WI38 (cell line): Measurements from ENCODE around the gene TNFSF10.

Source experiments
- H3K4me3 ChIP-seq: 2 replicates; pipeline ENCODE4 v1.5.1; 2011; ENCODE audit warnings: low read depth, mild to moderate bottlenecking, control low read depth, low read length
- TF ChIP-seq, protein P1 (sequence below): IDR thresholded peaks from 2 replicates; pipeline ENCODE4 v1.5.1; 2012; ENCODE audit warnings: low read depth, mild to moderate bottlenecking, control low read depth, low read length

Gene TNFSF10

DNA sequence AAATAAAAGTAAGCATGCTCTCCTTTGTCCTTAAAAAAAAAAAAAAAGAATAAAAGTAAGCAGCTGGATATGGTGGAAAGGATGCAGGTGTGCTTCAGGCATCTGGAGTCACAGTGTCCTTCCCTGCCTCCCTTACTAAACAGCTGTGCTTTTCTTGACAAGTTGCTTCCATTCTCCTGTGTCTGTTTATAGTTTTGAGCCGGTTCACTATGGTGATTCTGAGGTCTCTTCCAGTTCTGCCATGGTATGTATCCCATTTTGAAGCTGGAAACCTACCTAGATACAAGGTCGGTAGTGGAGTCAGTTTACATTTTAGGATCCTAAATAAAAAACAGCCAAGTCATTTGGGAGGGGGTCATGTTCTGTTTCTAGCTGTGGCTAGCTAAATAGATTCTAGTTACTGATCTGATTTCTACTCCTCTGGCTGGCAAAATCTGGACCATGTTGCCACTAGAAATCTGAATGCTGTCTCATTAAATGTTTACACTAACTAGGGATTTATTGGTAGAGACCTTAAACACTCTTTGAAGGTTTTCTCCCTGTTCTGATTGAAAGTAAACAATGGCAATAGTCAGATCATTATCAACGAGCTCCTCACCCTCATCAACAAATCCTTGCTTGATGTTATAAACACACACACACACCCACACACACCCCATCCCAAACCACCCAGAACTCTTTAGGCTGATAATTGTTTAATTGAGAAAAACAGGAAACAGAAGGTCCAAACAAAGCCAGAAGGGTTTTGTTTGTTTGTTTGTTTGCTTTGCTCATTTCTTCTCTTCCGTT is 7.9 kb downstream of the TNFSF10 start:
- TF ChIP-seq, protein P1, sequence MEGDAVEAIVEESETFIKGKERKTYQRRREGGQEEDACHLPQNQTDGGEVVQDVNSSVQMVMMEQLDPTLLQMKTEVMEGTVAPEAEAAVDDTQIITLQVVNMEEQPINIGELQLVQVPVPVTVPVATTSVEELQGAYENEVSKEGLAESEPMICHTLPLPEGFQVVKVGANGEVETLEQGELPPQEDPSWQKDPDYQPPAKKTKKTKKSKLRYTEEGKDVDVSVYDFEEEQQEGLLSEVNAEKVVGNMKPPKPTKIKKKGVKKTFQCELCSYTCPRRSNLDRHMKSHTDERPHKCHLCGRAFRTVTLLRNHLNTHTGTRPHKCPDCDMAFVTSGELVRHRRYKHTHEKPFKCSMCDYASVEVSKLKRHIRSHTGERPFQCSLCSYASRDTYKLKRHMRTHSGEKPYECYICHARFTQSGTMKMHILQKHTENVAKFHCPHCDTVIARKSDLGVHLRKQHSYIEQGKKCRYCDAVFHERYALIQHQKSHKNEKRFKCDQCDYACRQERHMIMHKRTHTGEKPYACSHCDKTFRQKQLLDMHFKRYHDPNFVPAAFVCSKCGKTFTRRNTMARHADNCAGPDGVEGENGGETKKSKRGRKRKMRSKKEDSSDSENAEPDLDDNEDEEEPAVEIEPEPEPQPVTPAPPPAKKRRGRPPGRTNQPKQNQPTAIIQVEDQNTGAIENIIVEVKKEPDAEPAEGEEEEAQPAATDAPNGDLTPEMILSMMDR = no peak
- H3K4me3 ChIP-seq = no peak overlapping the region

GRCh38 chr3:172514678-172515077 is 8.6 kb downstream of the TNFSF10 start:
- TF ChIP-seq, protein P1 = no peak

GRCh38 chr3:172513488-172513887 is 9.7 kb downstream of the TNFSF10 start:
- TF ChIP-seq, protein P1 = no peak

More at GRCh38 chr3:172514678-172515077, 8.6 kb downstream of the TNFSF10 start:
- no peak overlapping the region for H3K4me3 ChIP-seq

GRCh38 chr3:172511783-172512762 is 11.2 kb downstream of the TNFSF10 start:
- TF ChIP-seq, protein P1 = no peak
- H3K4me3 ChIP-seq = no peak overlapping the region

More at GRCh38 chr3:172513488-172513887, 9.7 kb downstream of the TNFSF10 start:
- no peak overlapping the region for H3K4me3 ChIP-seq

DNA sequence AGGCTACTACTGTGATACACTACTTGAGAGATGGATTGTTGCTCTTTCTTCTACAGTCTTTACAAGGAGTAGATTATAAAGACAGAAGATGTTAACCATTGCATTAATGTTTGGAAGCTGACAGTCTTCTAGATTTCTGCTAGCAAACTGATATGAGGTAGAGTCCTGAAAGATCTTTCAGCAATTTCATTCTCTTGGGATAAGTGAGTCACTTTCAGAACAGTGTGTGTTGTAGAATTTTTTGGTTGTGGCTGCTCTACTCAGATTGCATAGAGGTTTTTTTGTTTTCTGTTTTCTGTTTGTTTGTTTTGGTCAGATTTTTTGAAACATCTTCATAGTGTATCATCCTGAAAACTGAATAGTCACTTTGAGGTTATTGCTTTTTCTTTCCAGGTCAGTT is 17.1 kb downstream of the TNFSF10 start:
- TF ChIP-seq, protein P1 = no peak

GRCh38 chr3:172501540-172501939 is 21.7 kb downstream of the TNFSF10 start:
- no peak overlapping the region for H3K4me3 ChIP-seq
- TF ChIP-seq, protein P1 = no peak

More for the DNA sequence above, 17.1 kb downstream of the TNFSF10 start:
- H3K4me3 ChIP-seq = no peak overlapping the region
